Pancreas (tissue), 10 donors: Measurements from ENCODE around the gene SLC4A2. TPM values are rescaled to one million over a fixed set of nuclear protein-coding genes. Genes with fewer than 3 reads are reported as not detected.

Experiments used
- ATAC-seq, 4 donors: fragments of 200-7000 bp; cut with Tn5 transposase; one replicate each; pipeline versions ENCODE4 v1.8.0 to v1.9.1; 2020; ENCODE audit warnings: mild to moderate bottlenecking in 4 of 4, moderate library complexity in 4 of 4
- DNase-seq, 6 donors: peaks; one replicate each; pipeline ENCODE4 v3.0.0-alpha.2; 2020
- FAIRE-seq: peaks from 2 replicates; lab custom pipeline; 2012; peaks lifted over from hg19 to GRCh38; lab: Jason Lieb, UNC
- H3K27ac ChIP-seq, 4 donors: fragments of 200-600 bp; sonication (generic); 1 replicate in 3 of 4; 2 replicates in 1 of 4; pipeline versions ENCODE4 v1.5.0 to v1.8.0; 2020
- H3K27me3 ChIP-seq, 4 donors: fragments of 200-600 bp; one replicate each; pipeline ENCODE4 v1.8.0; 2021
- H3K36me3 ChIP-seq, 3 donors: fragments of 200-600 bp; sonication (generic) in 1 of 3; one replicate each; pipeline versions ENCODE4 v1.5.0 to v1.8.0; 2020 to 2021
- H3K4me1 ChIP-seq, 3 donors: fragments of 200-600 bp; one replicate each; pipeline ENCODE4 v1.8.0; 2021
- H3K4me3 ChIP-seq, 4 donors: fragments of 200-600 bp; sonication (generic) in 2 of 4; one replicate each; pipeline versions ENCODE4 v1.5.0 to v1.8.0; 2020 to 2021
- H3K9me3 ChIP-seq, 4 donors: fragments of 200-600 bp; one replicate each; pipeline ENCODE4 v1.8.0; 2021
- WGBS, 2 donors: extraction: QIAGEN DNeasy Blood & Tissue Kit; methylation state at CpG; one replicate each; pipeline ENCODE4 v1.1.7; 2013; 5-methylcytosine and 5-hydroxymethylcytosine counted together
- intact Hi-C, 3 donors: fragments of 100-400 bp; cut with DNase I; formaldehyde crosslinking; loops; one replicate each; pipeline versions ENCODE4 v1.11.1 to v1.14.2; 2022
- polyA plus RNA-seq, 2 donors: library from polyadenylated mRNA; stranded (reverse); fragments of 200-250 nt; gene quantifications; one replicate each; pipeline ENCODE4 v1.2.3, GENCODE V29; 2013
- total RNA-seq, 6 donors: library from RNA; stranded (reverse); fragmentation: NEBNext Ultra II Directional in 4 of 6; extraction: Animal tissue kit (Norgen Biotek cat#: 25700) in 4 of 6; gene quantifications; one replicate each; pipeline versions ENCODE4 v1.2.1 to v1.2.4, GENCODE V29; 2021 to 2023
- TF ChIP-seq, protein P1 (sequence below), 4 donors: fragments of 200-600 bp; sonication (generic) in 3 of 4; IDR thresholded peaks; one replicate each; pipeline versions ENCODE4 v1.5.0 to v1.8.0; 2021; ENCODE audit warnings: antibody characterized with exemption in 4 of 4
- donor health status: healthy with polysubstance abuse.
- donor health status: DM: no; HTN: no; CAD: no; lungs with moderate emphysema.
- donor health status: DM: no; HTN: no; CAD: no.
- donor health status: control.
- donor health status: control.
- donor health status: Bipolar disorder and iron deficiency.
- donor health status: DM: yes; HTN: yes; CAD: no.
- donor health status: DM: no; HTN: no; CAD: no.
- donor health status: DM: no; HTN: no; CAD: no.
- donor health status: DM: yes; HTN: yes; CAD: no.

Gene SLC4A2
- total and polyA plus RNA-seq, 8 donors, result 69.2 to 211 (median 87.2) TPM

DNA sequence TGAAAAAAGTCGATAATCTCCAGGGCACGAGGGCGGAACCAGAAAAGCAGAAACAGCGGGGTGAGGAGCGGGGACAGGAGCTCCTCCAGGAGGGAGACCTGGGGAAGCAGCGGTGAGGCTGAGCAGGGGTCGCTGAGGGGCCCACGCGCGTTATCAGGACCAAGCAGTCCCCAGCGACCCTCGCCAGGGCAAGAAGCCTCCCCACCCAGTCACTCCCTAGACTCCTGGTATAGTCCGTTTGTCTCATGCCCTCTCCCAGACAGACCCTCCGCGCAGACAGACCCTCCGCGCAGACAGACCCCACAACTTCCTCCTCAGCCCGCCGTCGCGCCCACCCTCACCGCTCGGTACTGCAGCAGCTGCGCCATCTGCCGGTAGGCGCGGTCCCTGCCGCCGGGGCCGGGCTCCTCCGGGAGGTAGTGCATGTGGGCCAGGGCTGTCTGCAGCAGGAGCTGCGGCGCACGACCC, 41.4 kb upstream of the SLC4A2 start:
- H3K4me3 ChIP-seq, result peak overlapping the region in 1 of 4 donors; percentile 33
- WGBS, 2 donors, result 5 to 7% methylated on average over 34 of the region's 34 CpGs
- intact Hi-C loops, result no loop called here

DNA sequence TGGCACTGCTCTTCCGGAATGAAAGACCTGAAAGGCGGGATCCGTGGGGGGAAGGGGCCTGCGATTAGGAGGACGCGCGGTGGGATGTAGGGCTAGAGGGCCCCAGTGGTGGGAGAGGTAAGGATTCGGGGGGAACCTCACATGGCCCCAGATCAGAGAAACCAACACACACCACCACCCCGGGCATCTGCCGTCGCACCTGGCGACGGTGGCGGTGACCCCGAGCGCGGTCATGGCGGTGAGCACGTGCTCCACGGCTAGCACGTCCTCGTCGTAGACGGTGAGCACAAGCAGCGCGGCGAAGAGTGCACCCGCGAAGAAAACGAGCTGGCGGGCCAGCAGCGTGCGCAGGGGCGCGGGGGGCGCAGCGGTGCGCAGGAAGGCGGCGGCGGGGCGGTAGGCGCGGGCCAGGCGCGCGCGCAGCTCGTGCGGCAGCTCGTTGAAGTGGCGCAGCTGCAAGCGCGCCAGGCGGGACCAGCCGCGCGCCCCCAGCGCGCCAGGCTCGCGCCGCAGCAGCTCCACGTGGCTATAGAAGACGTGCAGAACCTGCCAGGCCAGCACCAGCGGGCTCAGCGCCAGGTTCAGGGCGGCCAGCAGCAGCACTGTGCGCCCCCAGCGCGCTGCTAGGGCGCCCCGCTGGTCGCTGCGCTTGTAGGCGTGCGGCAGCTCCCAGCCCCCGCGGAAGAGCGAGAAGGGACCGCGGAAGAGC, 40.8 kb upstream of the SLC4A2 start:
- 3 to 5% methylated on average over 69 to 82 of the region's 82 CpGs for WGBS, 2 donors
- ATAC-seq (peak; percentile 36 to 62 (median 46)), DNase-seq (peak in 2 of 6 donors; percentile 43 to 67), FAIRE-seq (no peak)
- TF ChIP-seq, protein P1, sequence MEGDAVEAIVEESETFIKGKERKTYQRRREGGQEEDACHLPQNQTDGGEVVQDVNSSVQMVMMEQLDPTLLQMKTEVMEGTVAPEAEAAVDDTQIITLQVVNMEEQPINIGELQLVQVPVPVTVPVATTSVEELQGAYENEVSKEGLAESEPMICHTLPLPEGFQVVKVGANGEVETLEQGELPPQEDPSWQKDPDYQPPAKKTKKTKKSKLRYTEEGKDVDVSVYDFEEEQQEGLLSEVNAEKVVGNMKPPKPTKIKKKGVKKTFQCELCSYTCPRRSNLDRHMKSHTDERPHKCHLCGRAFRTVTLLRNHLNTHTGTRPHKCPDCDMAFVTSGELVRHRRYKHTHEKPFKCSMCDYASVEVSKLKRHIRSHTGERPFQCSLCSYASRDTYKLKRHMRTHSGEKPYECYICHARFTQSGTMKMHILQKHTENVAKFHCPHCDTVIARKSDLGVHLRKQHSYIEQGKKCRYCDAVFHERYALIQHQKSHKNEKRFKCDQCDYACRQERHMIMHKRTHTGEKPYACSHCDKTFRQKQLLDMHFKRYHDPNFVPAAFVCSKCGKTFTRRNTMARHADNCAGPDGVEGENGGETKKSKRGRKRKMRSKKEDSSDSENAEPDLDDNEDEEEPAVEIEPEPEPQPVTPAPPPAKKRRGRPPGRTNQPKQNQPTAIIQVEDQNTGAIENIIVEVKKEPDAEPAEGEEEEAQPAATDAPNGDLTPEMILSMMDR (IDR thresholded peaks at IDR 0.05), result no peak
- peaks cover 0 to 8% (median 0%) of the 10 kb centered on the region in 4 donors for H3K27me3 ChIP-seq
- H3K36me3 ChIP-seq, result no peaks in the 10 kb centered on the region
- H3K27ac ChIP-seq, result no peak overlapping the region
- peaks cover 0 to 13% (median 0%) of the 10 kb centered on the region in 3 donors for H3K4me1 ChIP-seq
- H3K4me3 ChIP-seq, result peak overlapping the region in 1 of 4 donors; percentile 33
- intact Hi-C loops, result no loop called here
- H3K9me3 ChIP-seq, result no peaks in the 10 kb centered on the region

More for the DNA sequence above, 41.4 kb upstream of the SLC4A2 start:
- ATAC-seq (peak; percentile 73 to 84 (median 82)), FAIRE-seq (no peak), DNase-seq (peak in 5 of 6 donors; percentile 35 to 91 (median 74))
- no peaks in the 10 kb centered on the region for H3K9me3 ChIP-seq
- TF ChIP-seq, protein P1 (IDR thresholded peaks at IDR 0.05), result peak; percentile 77 to 89 (median 84)
- H3K27me3 ChIP-seq, result peaks cover 0 to 8% (median 0%) of the 10 kb centered on the region in 4 donors
- peaks cover 0 to 19% (median 0%) of the 10 kb centered on the region in 3 donors for H3K4me1 ChIP-seq
- H3K27ac ChIP-seq, result no peak overlapping the region
- H3K36me3 ChIP-seq, result no peaks in the 10 kb centered on the region

DNA sequence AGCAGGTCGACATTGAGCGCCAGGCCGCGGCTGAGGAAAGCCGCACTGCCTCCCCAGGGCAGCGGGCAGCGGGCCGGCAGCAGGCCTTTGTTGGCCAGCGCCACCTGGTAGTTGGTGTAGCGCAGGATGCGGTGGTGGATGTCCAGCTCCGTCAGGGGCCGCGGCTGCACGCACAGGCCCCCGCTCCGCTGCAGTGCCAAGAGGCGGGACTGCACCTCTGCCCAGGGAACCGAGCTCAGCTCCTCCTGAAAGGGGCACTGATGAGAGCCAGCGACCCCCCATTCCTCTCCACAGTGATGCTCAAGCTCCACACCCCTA, 40.3 kb upstream of the SLC4A2 start:
- WGBS, 2 donors, result 28 to 36% methylated on average over 20 of the region's 20 CpGs
- Histone ChIP-seq H3K4me3 (peak overlapping the region in 1 of 4 donors; percentile 33), H3K27ac (no peak overlapping the region), H3K36me3 (no peaks in the 10 kb centered on the region), H3K27me3 (peaks cover 0 to 8% (median 0%) of the 10 kb centered on the region in 4 donors), H3K9me3 (no peaks in the 10 kb centered on the region), H3K4me1 (peaks cover 0 to 8% (median 0%) of the 10 kb centered on the region in 3 donors)
- TF ChIP-seq, protein P1 (IDR thresholded peaks at IDR 0.05), result no peak
- DNase-seq, result peak in 1 of 6 donors; percentile 61
- FAIRE-seq, result no peak
- peak in 3 of 4 donors; percentile 4 to 31 (median 20) for ATAC-seq
- intact Hi-C loops, result no loop called here

DNA sequence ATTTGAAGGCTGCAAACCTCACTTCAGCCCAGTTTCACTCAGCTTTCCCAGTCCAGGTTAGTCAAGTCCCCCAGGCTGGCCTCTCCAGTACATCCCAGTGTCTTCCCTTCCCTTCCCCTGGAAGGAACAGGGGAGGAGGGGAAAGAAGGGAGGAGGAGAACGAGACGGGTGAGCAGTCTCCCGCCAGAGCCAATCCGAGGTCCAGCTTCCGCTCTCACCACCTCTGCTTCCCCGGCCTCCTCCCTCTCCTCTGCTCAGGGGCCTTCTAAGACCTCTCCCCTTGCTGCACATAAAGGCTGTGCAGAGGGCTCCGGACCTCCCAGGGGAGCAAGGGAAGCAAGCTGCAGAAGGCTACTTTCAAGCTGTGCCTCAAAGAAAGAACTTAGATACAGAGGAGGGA, 39.2 kb upstream of the SLC4A2 start:
- Histone ChIP-seq H3K9me3 (no peaks in the 10 kb centered on the region), H3K36me3 (no peaks in the 10 kb centered on the region), H3K27me3 (peaks cover 0 to 8% (median 0%) of the 10 kb centered on the region in 4 donors), H3K27ac (no peak overlapping the region), H3K4me3 (no peak overlapping the region), H3K4me1 (peaks cover 0 to 8% (median 0%) of the 10 kb centered on the region in 3 donors)
- DNase-seq, result no peak
- intact Hi-C loops, result no loop called here
- ATAC-seq, result no peak
- 48 to 59% methylated on average over 7 of the region's 7 CpGs for WGBS, 2 donors
- TF ChIP-seq, protein P1 (IDR thresholded peaks at IDR 0.05), result no peak
- FAIRE-seq, result no peak

DNA sequence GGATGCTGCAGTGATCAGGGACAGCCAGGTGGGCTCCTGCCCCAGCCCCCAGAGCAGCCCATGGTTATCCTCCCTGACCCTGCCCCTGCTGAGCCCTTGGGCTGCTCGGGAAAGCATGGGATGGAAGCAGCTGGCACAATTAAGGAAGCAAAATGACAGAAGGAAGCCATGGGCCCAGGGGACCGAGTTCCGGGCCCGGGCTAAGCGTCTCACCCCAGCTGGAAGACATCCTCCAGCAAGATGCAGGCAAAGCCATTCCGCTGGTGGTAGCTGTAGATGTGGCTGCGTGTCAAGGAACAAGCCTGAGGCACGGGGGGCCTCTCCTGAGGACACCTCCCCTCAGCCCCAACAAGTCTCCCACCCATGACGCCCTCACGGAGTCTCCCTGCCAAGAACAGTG, 36.2 kb upstream of the SLC4A2 start:
- intact Hi-C loops, result no loop called here
- Histone ChIP-seq H3K36me3 (no peaks in the 10 kb centered on the region), H3K4me3 (no peak overlapping the region), H3K27me3 (peaks cover 0 to 3% (median 0%) of the 10 kb centered on the region in 4 donors), H3K9me3 (no peaks in the 10 kb centered on the region), H3K4me1 (peaks cover 0 to 6% (median 0%) of the 10 kb centered on the region in 3 donors), H3K27ac (no peak overlapping the region)
- ATAC-seq (no peak), FAIRE-seq (no peak), DNase-seq (peak in 1 of 6 donors; percentile 49)
- TF ChIP-seq, protein P1 (IDR thresholded peaks at IDR 0.05), result no peak
- WGBS, 2 donors, result 68 to 70% methylated on average over 10 of the region's 10 CpGs
